Measurements from ENCODE around the gene PLIN4.

PLIN4 gene

DNA sequence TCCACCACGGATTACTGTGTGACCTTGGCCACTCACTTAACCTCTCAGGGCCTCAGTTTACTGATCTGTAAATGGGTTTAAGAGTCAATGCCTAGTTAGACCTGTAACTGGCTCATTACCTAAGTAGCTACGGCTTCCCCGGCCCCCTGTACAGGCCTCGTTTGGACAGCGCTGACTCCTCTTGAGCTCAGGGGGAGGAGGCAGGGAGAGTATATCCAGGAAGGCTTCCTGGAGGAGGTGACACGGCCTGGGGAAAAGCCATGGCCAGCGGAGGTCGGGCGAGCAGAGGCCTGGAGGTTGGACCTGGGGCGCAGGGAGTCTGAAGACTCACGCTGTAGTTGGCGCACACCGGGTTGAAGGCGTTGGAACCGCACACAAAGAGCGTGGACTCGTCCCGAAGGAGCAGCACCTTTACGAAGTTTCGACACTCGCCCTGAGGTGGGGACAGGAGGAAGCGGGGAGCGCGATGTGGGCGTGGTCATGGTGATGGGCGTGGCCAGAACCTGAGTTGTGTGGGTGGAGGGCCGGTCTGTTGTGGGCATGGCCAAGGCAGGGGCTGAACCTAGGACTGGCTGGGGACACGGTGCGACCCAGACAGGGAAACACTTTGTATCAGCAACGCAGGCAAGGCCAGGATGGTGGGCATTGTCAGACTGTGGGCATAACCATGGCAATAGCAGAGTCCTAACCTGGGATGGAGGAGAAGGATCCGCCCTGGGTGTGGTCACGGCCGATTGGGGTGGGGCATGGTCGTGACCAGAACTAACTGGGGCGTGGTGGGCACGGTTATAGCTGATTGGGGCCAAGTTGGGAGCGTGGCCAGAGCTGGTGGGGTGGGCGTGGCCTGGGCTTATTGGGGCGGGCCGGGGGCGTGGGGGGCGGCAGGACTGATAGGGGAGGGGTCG, 37.6 kb upstream of the PLIN4 start:
- Histone ChIP-seq H3K4me3 (ENCODE audit: low read depth, low read length) (no peak overlapping the region), H3K27ac (ENCODE audit: low read depth, low read length) (no peak overlapping the region), H2AFZ (ENCODE audit: low read length, unreplicated experiment) (no peak overlapping the region), H3K27me3 (ENCODE audit: insufficient read depth, low read length) (no peaks in the 10 kb centered on the region), H3K36me3 (ENCODE audit: insufficient read depth, low read length) (no peaks in the 10 kb centered on the region), H3K79me2 (ENCODE audit: control insufficient read depth, insufficient read depth, low read length, unreplicated experiment) (no peaks in the 10 kb centered on the region), H3K4me1 (ENCODE audit: control insufficient read depth, insufficient read depth, low read length, unreplicated experiment) (no peaks in the 10 kb centered on the region)

GRCh38 chr19:4554717-4555116, 36.4 kb upstream of the PLIN4 start:
- H3K4me1 ChIP-seq (ENCODE audit: control insufficient read depth, insufficient read depth, low read length, unreplicated experiment) = no peaks in the 10 kb centered on the region
- H3K79me2 ChIP-seq (ENCODE audit: control insufficient read depth, insufficient read depth, low read length, unreplicated experiment) = no peaks in the 10 kb centered on the region
- H3K27ac ChIP-seq (ENCODE audit: low read depth, low read length) = no peak overlapping the region
- no peaks in the 10 kb centered on the region for H3K27me3 ChIP-seq (ENCODE audit: insufficient read depth, low read length)
- H3K36me3 ChIP-seq (ENCODE audit: insufficient read depth, low read length) = no peaks in the 10 kb centered on the region
- no peak overlapping the region for H2AFZ ChIP-seq (ENCODE audit: low read length, unreplicated experiment)
- no peak overlapping the region for H3K4me3 ChIP-seq (ENCODE audit: low read depth, low read length)

- no peak overlapping the region for H3K27ac ChIP-seq (ENCODE audit: low read depth, low read length)
- H2AFZ ChIP-seq (ENCODE audit: low read length, unreplicated experiment) = no peak overlapping the region
- H3K4me3 ChIP-seq (ENCODE audit: low read depth, low read length) = no peak overlapping the region
- no peaks in the 10 kb centered on the region for H3K27me3 ChIP-seq (ENCODE audit: insufficient read depth, low read length)
- H3K79me2 ChIP-seq (ENCODE audit: control insufficient read depth, insufficient read depth, low read length, unreplicated experiment) = no peaks in the 10 kb centered on the region
- no peaks in the 10 kb centered on the region for H3K4me1 ChIP-seq (ENCODE audit: control insufficient read depth, insufficient read depth, low read length, unreplicated experiment)
- H3K36me3 ChIP-seq (ENCODE audit: insufficient read depth, low read length) = no peaks in the 10 kb centered on the region
Observed at GRCh38 chr19:4553775-4554174, 35.5 kb upstream of the PLIN4 start.

- no peaks in the 10 kb centered on the region for H3K79me2 ChIP-seq (ENCODE audit: control insufficient read depth, insufficient read depth, low read length, unreplicated experiment)
- H3K27me3 ChIP-seq (ENCODE audit: insufficient read depth, low read length) = no peaks in the 10 kb centered on the region
- H3K27ac ChIP-seq (ENCODE audit: low read depth, low read length) = no peak overlapping the region
- no peaks in the 10 kb centered on the region for H3K36me3 ChIP-seq (ENCODE audit: insufficient read depth, low read length)
- H3K4me1 ChIP-seq (ENCODE audit: control insufficient read depth, insufficient read depth, low read length, unreplicated experiment) = no peaks in the 10 kb centered on the region
- H2AFZ ChIP-seq (ENCODE audit: low read length, unreplicated experiment) = no peak overlapping the region
- no peak overlapping the region for H3K4me3 ChIP-seq (ENCODE audit: low read depth, low read length)
Observed at GRCh38 chr19:4553092-4553695, 34.9 kb upstream of the PLIN4 start.

DNA sequence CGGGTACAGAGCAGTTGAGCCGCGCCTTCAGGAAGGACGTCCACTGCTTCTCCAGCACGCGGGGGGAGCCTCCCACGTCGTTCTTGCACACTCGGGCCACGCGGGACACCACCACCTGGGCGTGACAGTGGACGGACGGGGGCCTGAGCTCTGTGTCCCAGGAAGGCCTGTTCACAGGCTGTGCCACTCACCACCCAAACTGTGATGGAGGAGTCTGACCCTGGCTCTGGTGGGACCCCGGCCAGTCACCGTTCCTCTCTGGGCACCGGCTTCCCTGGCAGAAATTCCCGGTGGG, 34.2 kb upstream of the PLIN4 start:
- H3K4me3 ChIP-seq (ENCODE audit: low read depth, low read length) = no peak overlapping the region
- H3K79me2 ChIP-seq (ENCODE audit: control insufficient read depth, insufficient read depth, low read length, unreplicated experiment) = no peaks in the 10 kb centered on the region
- H3K36me3 ChIP-seq (ENCODE audit: insufficient read depth, low read length) = no peaks in the 10 kb centered on the region
- H3K27me3 ChIP-seq (ENCODE audit: insufficient read depth, low read length) = no peaks in the 10 kb centered on the region
- H3K4me1 ChIP-seq (ENCODE audit: control insufficient read depth, insufficient read depth, low read length, unreplicated experiment) = no peaks in the 10 kb centered on the region
- H2AFZ ChIP-seq (ENCODE audit: low read length, unreplicated experiment) = no peak overlapping the region
- no peak overlapping the region for H3K27ac ChIP-seq (ENCODE audit: low read depth, low read length)

DNA sequence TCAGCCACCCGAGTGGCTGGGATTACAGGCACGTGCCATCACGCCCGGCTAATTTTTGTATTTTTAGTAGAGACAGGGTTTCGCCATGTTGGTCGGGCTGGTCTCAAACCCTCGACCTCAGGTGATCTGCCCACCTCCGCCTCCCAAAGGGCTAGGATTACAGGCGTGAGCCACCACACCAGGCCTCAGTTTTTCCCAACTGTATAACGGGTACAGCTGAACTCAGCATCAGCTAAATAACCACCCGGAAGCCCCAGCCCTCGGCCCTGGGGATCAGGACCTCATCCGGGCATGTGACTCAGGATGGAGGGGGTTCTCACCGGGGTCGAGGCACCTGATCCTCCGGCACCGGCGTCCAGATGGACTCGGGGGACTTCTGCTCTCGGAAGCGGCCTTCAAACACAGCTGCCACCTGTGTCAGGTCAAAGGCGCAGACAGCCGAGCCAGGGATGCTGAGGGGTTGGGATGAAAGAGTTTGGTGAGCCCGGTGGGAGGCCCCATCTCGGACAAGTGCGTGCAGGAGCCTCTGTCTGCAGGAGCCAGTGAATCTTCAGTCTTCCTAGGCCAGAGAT, 32.3 kb upstream of the PLIN4 start:
- Histone ChIP-seq H2AFZ (ENCODE audit: low read length, unreplicated experiment) (no peak overlapping the region), H3K4me1 (ENCODE audit: control insufficient read depth, insufficient read depth, low read length, unreplicated experiment) (no peaks in the 10 kb centered on the region), H3K4me3 (ENCODE audit: low read depth, low read length) (no peak overlapping the region), H3K36me3 (ENCODE audit: insufficient read depth, low read length) (no peaks in the 10 kb centered on the region), H3K27me3 (ENCODE audit: insufficient read depth, low read length) (no peaks in the 10 kb centered on the region), H3K27ac (ENCODE audit: low read depth, low read length) (no peak overlapping the region), H3K79me2 (ENCODE audit: control insufficient read depth, insufficient read depth, low read length, unreplicated experiment) (no peaks in the 10 kb centered on the region)

GRCh38 chr19:4550018-4550417, 31.7 kb upstream of the PLIN4 start:
- H3K27me3 ChIP-seq (ENCODE audit: insufficient read depth, low read length) = no peaks in the 10 kb centered on the region
- no peak overlapping the region for H3K4me3 ChIP-seq (ENCODE audit: low read depth, low read length)
- H3K4me1 ChIP-seq (ENCODE audit: control insufficient read depth, insufficient read depth, low read length, unreplicated experiment) = no peaks in the 10 kb centered on the region
- H3K27ac ChIP-seq (ENCODE audit: low read depth, low read length) = no peak overlapping the region
- no peaks in the 10 kb centered on the region for H3K36me3 ChIP-seq (ENCODE audit: insufficient read depth, low read length)
- no peak overlapping the region for H2AFZ ChIP-seq (ENCODE audit: low read length, unreplicated experiment)
- no peaks in the 10 kb centered on the region for H3K79me2 ChIP-seq (ENCODE audit: control insufficient read depth, insufficient read depth, low read length, unreplicated experiment)

DNA sequence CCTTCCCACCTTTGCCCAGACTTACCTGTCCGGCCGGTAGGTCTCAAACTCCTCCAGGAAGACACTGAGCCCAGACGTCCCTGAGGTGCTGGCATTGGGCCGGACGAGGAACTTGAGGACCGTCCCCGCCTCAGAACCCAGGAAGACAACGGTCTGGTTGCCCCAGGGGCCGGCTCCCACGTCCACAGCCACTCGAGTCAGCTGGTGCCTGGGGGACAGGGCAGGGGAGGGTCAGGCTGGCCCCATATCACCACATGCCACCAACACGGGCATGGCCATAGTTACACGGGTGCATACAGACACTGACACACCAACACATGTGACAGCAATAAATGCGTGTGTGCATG, 29.9 kb upstream of the PLIN4 start:
- no peaks in the 10 kb centered on the region for H3K36me3 ChIP-seq (ENCODE audit: insufficient read depth, low read length)
- H3K27ac ChIP-seq (ENCODE audit: low read depth, low read length) = no peak overlapping the region
- H3K27me3 ChIP-seq (ENCODE audit: insufficient read depth, low read length) = no peaks in the 10 kb centered on the region
- no peak overlapping the region for H3K4me3 ChIP-seq (ENCODE audit: low read depth, low read length)
- H2AFZ ChIP-seq (ENCODE audit: low read length, unreplicated experiment) = no peak overlapping the region
- H3K4me1 ChIP-seq (ENCODE audit: control insufficient read depth, insufficient read depth, low read length, unreplicated experiment) = no peaks in the 10 kb centered on the region
- H3K79me2 ChIP-seq (ENCODE audit: control insufficient read depth, insufficient read depth, low read length, unreplicated experiment) = no peaks in the 10 kb centered on the region

GRCh38 chr19:4547303-4548237, 29.3 kb upstream of the PLIN4 start:
- Histone ChIP-seq H3K79me2 (ENCODE audit: control insufficient read depth, insufficient read depth, low read length, unreplicated experiment) (no peaks in the 10 kb centered on the region), H3K27ac (ENCODE audit: low read depth, low read length) (no peak overlapping the region), H3K4me1 (ENCODE audit: control insufficient read depth, insufficient read depth, low read length, unreplicated experiment) (no peaks in the 10 kb centered on the region), H3K36me3 (ENCODE audit: insufficient read depth, low read length) (no peaks in the 10 kb centered on the region), H3K27me3 (ENCODE audit: insufficient read depth, low read length) (no peaks in the 10 kb centered on the region), H2AFZ (ENCODE audit: low read length, unreplicated experiment) (no peak overlapping the region), H3K4me3 (ENCODE audit: low read depth, low read length) (no peak overlapping the region)

GRCh38 chr19:4543842-4544647, 25.8 kb upstream of the PLIN4 start:
- no peaks in the 10 kb centered on the region for H3K27me3 ChIP-seq (ENCODE audit: insufficient read depth, low read length)
- no peaks in the 10 kb centered on the region for H3K36me3 ChIP-seq (ENCODE audit: insufficient read depth, low read length)
- H2AFZ ChIP-seq (ENCODE audit: low read length, unreplicated experiment) = no peak overlapping the region
- no peak overlapping the region for H3K4me3 ChIP-seq (ENCODE audit: low read depth, low read length)
- H3K79me2 ChIP-seq (ENCODE audit: control insufficient read depth, insufficient read depth, low read length, unreplicated experiment) = no peaks in the 10 kb centered on the region
- H3K27ac ChIP-seq (ENCODE audit: low read depth, low read length) = no peak overlapping the region
- H3K4me1 ChIP-seq (ENCODE audit: control insufficient read depth, insufficient read depth, low read length, unreplicated experiment) = no peaks in the 10 kb centered on the region
